Measurements from ENCODE around the gene STPG1.

STPG1 gene

GRCh38 chr1:24321697-24322469 is 91.7 kb downstream of the STPG1 start:
- peaks cover 3% of the 10 kb centered on the region for H3K36me3 Mint-ChIP-seq (ENCODE audit: low read depth)
- peaks cover 93% of the 10 kb centered on the region for H3K27me3 Mint-ChIP-seq (ENCODE audit: low read depth)
- no peaks in the 10 kb centered on the region for H3K9me3 Mint-ChIP-seq
- H3K4me3 Mint-ChIP-seq = peak overlapping the region; percentile 56
- H3K27ac Mint-ChIP-seq = peak overlapping the region; percentile 55
- peaks cover 30% of the 10 kb centered on the region for H3K4me1 Mint-ChIP-seq (ENCODE audit: low read depth)

- no peak overlapping the region for H3K4me3 Mint-ChIP-seq
Measured at GRCh38 chr1:24321126-24321525, 92.5 kb downstream of the STPG1 start.

GRCh38 chr1:24319962-24320361 is 93.6 kb downstream of the STPG1 start:
- Mint-ChIP-seq H3K4me1 (ENCODE audit: low read depth) (peaks cover 30% of the 10 kb centered on the region), H3K36me3 (ENCODE audit: low read depth) (peaks cover 3% of the 10 kb centered on the region), H3K4me3 (no peak overlapping the region), H3K27me3 (ENCODE audit: low read depth) (peaks cover 91% of the 10 kb centered on the region), H3K9me3 (no peaks in the 10 kb centered on the region), H3K27ac (peak overlapping the region; percentile 29)

More at GRCh38 chr1:24321126-24321525, 92.5 kb downstream of the STPG1 start:
- Mint-ChIP-seq H3K4me1 (ENCODE audit: low read depth) (peaks cover 30% of the 10 kb centered on the region), H3K27ac (no peak overlapping the region), H3K9me3 (no peaks in the 10 kb centered on the region), H3K36me3 (ENCODE audit: low read depth) (peaks cover 3% of the 10 kb centered on the region), H3K27me3 (ENCODE audit: low read depth) (peaks cover 93% of the 10 kb centered on the region)

- peaks cover 87% of the 10 kb centered on the region for H3K27me3 Mint-ChIP-seq (ENCODE audit: low read depth)
- peak within 1 kb of the TSS; percentile 30 for H3K4me3 Mint-ChIP-seq
- H3K27ac Mint-ChIP-seq = peak within 1 kb of the TSS; percentile 29
- H3K36me3 Mint-ChIP-seq (ENCODE audit: low read depth) = peaks cover 3% of the 10 kb centered on the region
- peaks cover 30% of the 10 kb centered on the region for H3K4me1 Mint-ChIP-seq (ENCODE audit: low read depth)
- no peaks in the 10 kb centered on the region for H3K9me3 Mint-ChIP-seq
Measured at GRCh38 chr1:24319312-24319863, 94.2 kb downstream of the STPG1 start, which contains the start of gene GRHL3. GRHL3 (plus strand) TSS chr1:24319357; CDS start chr1:24319552, 195 bp downstream.

GRCh38 chr1:24318615-24319311 is 94.8 kb downstream of the STPG1 start:
- Mint-ChIP-seq H3K4me1 (ENCODE audit: low read depth) (peaks cover 30% of the 10 kb centered on the region), H3K9me3 (no peaks in the 10 kb centered on the region), H3K27me3 (ENCODE audit: low read depth) (peaks cover 89% of the 10 kb centered on the region), H3K27ac (no peak overlapping the region), H3K4me3 (no peak overlapping the region), H3K36me3 (ENCODE audit: low read depth) (peaks cover 3% of the 10 kb centered on the region)

GRCh38 chr1:24317956-24318614 is 95.5 kb downstream of the STPG1 start:
- Mint-ChIP-seq H3K9me3 (no peaks in the 10 kb centered on the region), H3K4me3 (no peak overlapping the region), H3K27me3 (ENCODE audit: low read depth) (peaks cover 87% of the 10 kb centered on the region), H3K4me1 (ENCODE audit: low read depth) (peaks cover 30% of the 10 kb centered on the region), H3K27ac (no peak overlapping the region), H3K36me3 (ENCODE audit: low read depth) (peaks cover 3% of the 10 kb centered on the region)

- H3K27me3 Mint-ChIP-seq (ENCODE audit: low read depth) = peaks cover 81% of the 10 kb centered on the region
- H3K36me3 Mint-ChIP-seq (ENCODE audit: low read depth) = peaks cover 3% of the 10 kb centered on the region
- peaks cover 27% of the 10 kb centered on the region for H3K4me1 Mint-ChIP-seq (ENCODE audit: low read depth)
- no peak overlapping the region for H3K4me3 Mint-ChIP-seq
- no peak overlapping the region for H3K27ac Mint-ChIP-seq
- no peaks in the 10 kb centered on the region for H3K9me3 Mint-ChIP-seq
Measured at GRCh38 chr1:24317081-24317480, 96.5 kb downstream of the STPG1 start.

- H3K27me3 Mint-ChIP-seq (ENCODE audit: low read depth) = peaks cover 84% of the 10 kb centered on the region
- H3K4me3 Mint-ChIP-seq = no peak overlapping the region
- no peak overlapping the region for H3K27ac Mint-ChIP-seq
- peaks cover 3% of the 10 kb centered on the region for H3K36me3 Mint-ChIP-seq (ENCODE audit: low read depth)
- H3K9me3 Mint-ChIP-seq = no peaks in the 10 kb centered on the region
- H3K4me1 Mint-ChIP-seq (ENCODE audit: low read depth) = peaks cover 27% of the 10 kb centered on the region
Measured at GRCh38 chr1:24316645-24317044, 96.9 kb downstream of the STPG1 start.

- Mint-ChIP-seq H3K27me3 (ENCODE audit: low read depth) (peaks cover 80% of the 10 kb centered on the region), H3K4me3 (no peak overlapping the region)
Measured at GRCh38 chr1:24315391-24315790, 98.2 kb downstream of the STPG1 start.

GRCh38 chr1:24311741-24312140 is 101.8 kb downstream of the STPG1 start:
- Mint-ChIP-seq H3K27me3 (ENCODE audit: low read depth) (peaks cover 73% of the 10 kb centered on the region), H3K36me3 (ENCODE audit: low read depth) (no peaks in the 10 kb centered on the region), H3K4me3 (no peak overlapping the region), H3K4me1 (ENCODE audit: low read depth) (no peaks in the 10 kb centered on the region), H3K27ac (no peak overlapping the region), H3K9me3 (no peaks in the 10 kb centered on the region)

More at GRCh38 chr1:24315391-24315790, 98.2 kb downstream of the STPG1 start:
- no peak overlapping the region for H3K27ac Mint-ChIP-seq
- no peaks in the 10 kb centered on the region for H3K9me3 Mint-ChIP-seq
- peaks cover 16% of the 10 kb centered on the region for H3K4me1 Mint-ChIP-seq (ENCODE audit: low read depth)
- H3K36me3 Mint-ChIP-seq (ENCODE audit: low read depth) = peaks cover 3% of the 10 kb centered on the region

GRCh38 chr1:24311234-24311633 is 102.3 kb downstream of the STPG1 start:
- Mint-ChIP-seq H3K27ac (no peak overlapping the region), H3K4me1 (ENCODE audit: low read depth) (no peaks in the 10 kb centered on the region), H3K4me3 (no peak overlapping the region), H3K9me3 (no peaks in the 10 kb centered on the region), H3K36me3 (ENCODE audit: low read depth) (no peaks in the 10 kb centered on the region), H3K27me3 (ENCODE audit: low read depth) (peaks cover 70% of the 10 kb centered on the region)

GRCh38 chr1:24309762-24310485 is 103.7 kb downstream of the STPG1 start:
- no peak overlapping the region for H3K4me3 Mint-ChIP-seq
- H3K36me3 Mint-ChIP-seq (ENCODE audit: low read depth) = no peaks in the 10 kb centered on the region
- no peaks in the 10 kb centered on the region for H3K9me3 Mint-ChIP-seq
- no peaks in the 10 kb centered on the region for H3K4me1 Mint-ChIP-seq (ENCODE audit: low read depth)
- H3K27ac Mint-ChIP-seq = no peak overlapping the region
- peaks cover 69% of the 10 kb centered on the region for H3K27me3 Mint-ChIP-seq (ENCODE audit: low read depth)

GRCh38 chr1:24308365-24309015 is 105.1 kb downstream of the STPG1 start:
- H3K4me3 Mint-ChIP-seq = no peak overlapping the region
- no peaks in the 10 kb centered on the region for H3K9me3 Mint-ChIP-seq
- no peaks in the 10 kb centered on the region for H3K36me3 Mint-ChIP-seq (ENCODE audit: low read depth)
- H3K27ac Mint-ChIP-seq = no peak overlapping the region
- no peaks in the 10 kb centered on the region for H3K4me1 Mint-ChIP-seq (ENCODE audit: low read depth)
- peaks cover 69% of the 10 kb centered on the region for H3K27me3 Mint-ChIP-seq (ENCODE audit: low read depth)
